ENCODE results near the gene MRPS30. TPM values are rescaled to one million over a fixed set of nuclear protein-coding genes. Genes with fewer than 3 reads are reported as not detected.

The MRPS30 gene
- total and polyA plus RNA-seq, 2 of the 4 experiments (the other 2 are of a cell fraction) = 18.3 to 51.4 TPM

DNA sequence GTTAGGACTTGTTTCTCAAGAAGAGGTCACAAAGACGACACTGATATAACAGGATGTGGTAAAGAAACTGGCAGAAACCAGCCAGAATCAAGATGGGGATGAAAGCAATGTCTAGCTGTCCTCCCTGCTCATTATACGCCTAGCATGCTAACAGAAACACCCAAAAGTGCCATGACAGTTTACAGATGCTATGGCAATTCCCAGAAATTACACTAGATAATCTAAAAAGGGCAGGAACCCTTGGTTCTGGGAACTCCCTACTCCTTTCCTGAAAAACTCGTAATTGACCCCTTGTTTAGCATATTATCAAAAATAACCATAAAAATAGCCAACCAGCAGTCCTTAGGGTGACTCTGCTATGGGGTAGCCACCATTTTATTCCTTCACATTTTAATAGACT lies 10.9 kb upstream of the MRPS30 start:
- Histone ChIP-seq H3K27me3 (ENCODE audit: control insufficient read depth, insufficient read depth, low read length) (no peaks in the 10 kb centered on the region), H2BK15ac (ENCODE audit: low read depth, low read length) (no peak overlapping the region), H3K9me1 (ENCODE audit: insufficient read depth, low read length) (no peaks in the 10 kb centered on the region), H3K4me1 (ENCODE audit: control insufficient read depth, insufficient read depth, low read length) (no peaks in the 10 kb centered on the region), H3K56ac (ENCODE audit: extremely low read depth, insufficient read depth, low read length) (no peak overlapping the region), H3K36me3 (ENCODE audit: control insufficient read depth, insufficient read depth, low read length) (no peaks in the 10 kb centered on the region), H4K91ac (ENCODE audit: insufficient read depth, low read depth, low read length) (no peak overlapping the region), H3K79me1 (ENCODE audit: low read depth in 1 of 2, low read length in 2 of 2) (no peaks in the 10 kb centered on the region), H2AK5ac (ENCODE audit: low read depth, low read length) (no peak overlapping the region), H2AK9ac (replicated peaks; ENCODE audit: low read depth, low read length, poor library complexity) (no peak overlapping the region), H3K14ac (replicated peaks; ENCODE audit: low read depth, low read length) (no peak overlapping the region), H3K4me3 (ENCODE audit: insufficient read depth, low read depth, low read length) (no peak overlapping the region), H3K4ac (ENCODE audit: low read depth, low read length) (no peak overlapping the region), H3K4me2 (ENCODE audit: low read depth, low read length) (no peak overlapping the region), H3K27ac (ENCODE audit: insufficient read depth, low read length) (no peak overlapping the region), H3K9me3 (ENCODE audit: control insufficient read depth, insufficient read depth, low read length) (no peaks in the 10 kb centered on the region; the same call in 1 of the 2 replicates), H4K8ac (ENCODE audit: low read depth in 2 of 2, low read length in 2 of 2) (no peak overlapping the region), H4K5ac (ENCODE audit: low read depth, low read length) (no peak overlapping the region), H3K9ac (ENCODE audit: low read depth, low read length) (no peak overlapping the region), H4K20me1 (ENCODE audit: insufficient read depth, low read length) (no peaks in the 10 kb centered on the region), H2AFZ (replicated peaks; ENCODE audit: low read length, poor library complexity) (no peak overlapping the region), H3K23ac (ENCODE audit: low read depth, low read length) (no peak overlapping the region), H2BK120ac (ENCODE audit: low read depth, low read length) (no peak overlapping the region), H2BK5ac (ENCODE audit: low read depth, low read length, poor library complexity, severe bottlenecking) (no peak overlapping the region), H3K18ac (ENCODE audit: low read depth, low read length) (no peak overlapping the region), H2BK20ac (ENCODE audit: low read depth, low read length) (no peak overlapping the region)
- ATAC-seq (ENCODE audit: low read depth) (no peak), DNase-seq (no peak)
- TF ChIP-seq RCOR1 (IDR thresholded peaks at IDR 0.05; ENCODE audit: insufficient replicate concordance, low read length) (no peak), RFX5 (IDR thresholded peaks at IDR 0.05; ENCODE audit: low read depth, low read length) (no peak), CEBPB (IDR thresholded peaks at IDR 0.05; ENCODE audit: low read depth, low read length) (no peak), BHLHE40 (IDR thresholded peaks at IDR 0.05; ENCODE audit: low read depth, low read length) (no peak), FOS (IDR thresholded peaks at IDR 0.05; ENCODE audit: low read depth, low read length) (no peak), POLR2A (IDR thresholded peaks at IDR 0.05; ENCODE audit: low read depth, low read length) (no peak), NFE2L2 (IDR thresholded peaks at IDR 0.05; ENCODE audit: low read depth, low read length) (no peak), MAZ (IDR thresholded peaks at IDR 0.05; ENCODE audit: borderline replicate concordance, low read depth, low read length) (no peak), RAD21 (IDR thresholded peaks at IDR 0.05; ENCODE audit: low read length) (no peak), CHD1 (IDR thresholded peaks at IDR 0.05; ENCODE audit: low read depth, low read length) (no peak), SMC3 (IDR thresholded peaks at IDR 0.05; ENCODE audit: low read depth, low read length) (no peak)
- TF ChIP-seq, protein P1, sequence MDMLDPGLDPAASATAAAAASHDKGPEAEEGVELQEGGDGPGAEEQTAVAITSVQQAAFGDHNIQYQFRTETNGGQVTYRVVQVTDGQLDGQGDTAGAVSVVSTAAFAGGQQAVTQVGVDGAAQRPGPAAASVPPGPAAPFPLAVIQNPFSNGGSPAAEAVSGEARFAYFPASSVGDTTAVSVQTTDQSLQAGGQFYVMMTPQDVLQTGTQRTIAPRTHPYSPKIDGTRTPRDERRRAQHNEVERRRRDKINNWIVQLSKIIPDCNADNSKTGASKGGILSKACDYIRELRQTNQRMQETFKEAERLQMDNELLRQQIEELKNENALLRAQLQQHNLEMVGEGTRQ (IDR thresholded peaks at IDR 0.05; ENCODE audit: low read depth, low read length) = no peak
- TF ChIP-seq, protein P2, sequence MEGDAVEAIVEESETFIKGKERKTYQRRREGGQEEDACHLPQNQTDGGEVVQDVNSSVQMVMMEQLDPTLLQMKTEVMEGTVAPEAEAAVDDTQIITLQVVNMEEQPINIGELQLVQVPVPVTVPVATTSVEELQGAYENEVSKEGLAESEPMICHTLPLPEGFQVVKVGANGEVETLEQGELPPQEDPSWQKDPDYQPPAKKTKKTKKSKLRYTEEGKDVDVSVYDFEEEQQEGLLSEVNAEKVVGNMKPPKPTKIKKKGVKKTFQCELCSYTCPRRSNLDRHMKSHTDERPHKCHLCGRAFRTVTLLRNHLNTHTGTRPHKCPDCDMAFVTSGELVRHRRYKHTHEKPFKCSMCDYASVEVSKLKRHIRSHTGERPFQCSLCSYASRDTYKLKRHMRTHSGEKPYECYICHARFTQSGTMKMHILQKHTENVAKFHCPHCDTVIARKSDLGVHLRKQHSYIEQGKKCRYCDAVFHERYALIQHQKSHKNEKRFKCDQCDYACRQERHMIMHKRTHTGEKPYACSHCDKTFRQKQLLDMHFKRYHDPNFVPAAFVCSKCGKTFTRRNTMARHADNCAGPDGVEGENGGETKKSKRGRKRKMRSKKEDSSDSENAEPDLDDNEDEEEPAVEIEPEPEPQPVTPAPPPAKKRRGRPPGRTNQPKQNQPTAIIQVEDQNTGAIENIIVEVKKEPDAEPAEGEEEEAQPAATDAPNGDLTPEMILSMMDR (conservative IDR thresholded peaks at IDR 0.05; ENCODE audit: low read depth, low read length) = no peak
- TF ChIP-seq, protein P3, sequence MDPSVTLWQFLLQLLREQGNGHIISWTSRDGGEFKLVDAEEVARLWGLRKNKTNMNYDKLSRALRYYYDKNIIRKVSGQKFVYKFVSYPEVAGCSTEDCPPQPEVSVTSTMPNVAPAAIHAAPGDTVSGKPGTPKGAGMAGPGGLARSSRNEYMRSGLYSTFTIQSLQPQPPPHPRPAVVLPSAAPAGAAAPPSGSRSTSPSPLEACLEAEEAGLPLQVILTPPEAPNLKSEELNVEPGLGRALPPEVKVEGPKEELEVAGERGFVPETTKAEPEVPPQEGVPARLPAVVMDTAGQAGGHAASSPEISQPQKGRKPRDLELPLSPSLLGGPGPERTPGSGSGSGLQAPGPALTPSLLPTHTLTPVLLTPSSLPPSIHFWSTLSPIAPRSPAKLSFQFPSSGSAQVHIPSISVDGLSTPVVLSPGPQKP (IDR thresholded peaks at IDR 0.05; ENCODE audit: borderline replicate concordance, low read depth, low read length) = no peak
- no TSS peak for BruUV-seq (replicated peaks)
- intact Hi-C loops (cut with micrococcal nuclease) (no loop called here), dilution Hi-C loops (cut with HindIII; ENCODE audit: low sequenced_read_pairs, unreplicated experiment) (no loop called here), in situ Hi-C loops (cut with MboI; ENCODE audit: low sequenced_read_pairs) (loop anchor here (25.0 kb wide), 1 partner anchor 1061 kb away; no protein-coding TSS in a partner anchor)
- 38% methylated on average over 1 of the region's 3 CpGs; no CpG with 5 or more reads in 1 of the 2 experiments for WGBS, 2 experiments (ENCODE audit: extremely low coverage in 2 of 2, insufficient read length in 1 of 2)
- ChIA-PET POLR2A (ENCODE audit: unreplicated experiment) (no interaction called here), CTCF (no interaction called here)

Measured in IMR-90 (cell line).